Activated gamma-delta T cell (primary cell): ENCODE data around the gene BPIFB2.

ENCODE experiments used
- DNase-seq: peaks from one replicate; lab custom pipeline; 2025; lab: John Stamatoyannopoulos, UW

BPIFB2 gene

DNA sequence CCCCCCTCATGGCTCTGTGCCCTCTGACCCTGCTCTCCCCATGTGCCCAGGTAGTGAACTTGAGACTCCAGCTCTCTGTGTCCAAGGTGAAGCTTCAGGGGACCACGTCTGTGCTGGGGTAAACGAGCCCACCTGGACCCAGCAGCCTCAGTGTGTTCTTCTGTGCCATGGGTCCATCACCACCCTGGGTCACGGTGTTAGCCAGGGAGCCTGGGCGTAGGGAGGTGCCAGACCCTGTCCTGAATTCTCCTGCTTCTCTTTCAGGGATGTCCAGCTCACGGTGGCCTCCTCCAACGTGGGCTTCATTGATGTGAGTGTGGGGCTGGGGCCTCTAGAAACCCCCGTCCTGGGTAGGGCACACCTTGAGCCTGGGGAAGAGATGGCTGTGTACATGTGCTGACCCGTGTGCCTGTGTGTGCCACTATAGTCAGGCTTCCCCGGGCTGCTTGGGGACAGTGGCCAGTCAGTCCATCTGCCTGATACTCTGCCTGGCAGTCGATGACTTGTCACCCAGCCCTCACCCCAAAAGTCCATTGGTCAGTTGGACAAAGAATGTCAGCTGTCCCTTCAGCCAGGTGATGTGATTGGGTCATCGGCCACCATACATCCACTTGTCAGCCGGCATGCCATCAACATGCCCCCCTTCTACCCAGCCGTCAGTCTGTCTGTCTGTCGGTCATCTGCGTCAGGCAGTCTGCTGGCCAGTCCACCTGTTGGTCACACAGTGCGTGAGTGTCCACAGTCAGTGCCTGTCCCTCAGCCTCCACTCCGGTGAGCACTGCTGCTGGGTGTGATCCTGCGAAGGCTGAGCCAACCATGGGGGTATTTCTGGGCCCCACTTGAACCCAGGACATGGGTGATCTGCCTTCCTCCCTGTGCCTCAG, 13.0 kb downstream of the BPIFB2 start:
- no peak for DNase-seq

- no peak for DNase-seq
Observed at GRCh38 chr20:33021879-33022278, 14.4 kb downstream of the BPIFB2 start.

- no peak for DNase-seq
Observed at GRCh38 chr20:33022289-33022688, 14.8 kb downstream of the BPIFB2 start.

DNA sequence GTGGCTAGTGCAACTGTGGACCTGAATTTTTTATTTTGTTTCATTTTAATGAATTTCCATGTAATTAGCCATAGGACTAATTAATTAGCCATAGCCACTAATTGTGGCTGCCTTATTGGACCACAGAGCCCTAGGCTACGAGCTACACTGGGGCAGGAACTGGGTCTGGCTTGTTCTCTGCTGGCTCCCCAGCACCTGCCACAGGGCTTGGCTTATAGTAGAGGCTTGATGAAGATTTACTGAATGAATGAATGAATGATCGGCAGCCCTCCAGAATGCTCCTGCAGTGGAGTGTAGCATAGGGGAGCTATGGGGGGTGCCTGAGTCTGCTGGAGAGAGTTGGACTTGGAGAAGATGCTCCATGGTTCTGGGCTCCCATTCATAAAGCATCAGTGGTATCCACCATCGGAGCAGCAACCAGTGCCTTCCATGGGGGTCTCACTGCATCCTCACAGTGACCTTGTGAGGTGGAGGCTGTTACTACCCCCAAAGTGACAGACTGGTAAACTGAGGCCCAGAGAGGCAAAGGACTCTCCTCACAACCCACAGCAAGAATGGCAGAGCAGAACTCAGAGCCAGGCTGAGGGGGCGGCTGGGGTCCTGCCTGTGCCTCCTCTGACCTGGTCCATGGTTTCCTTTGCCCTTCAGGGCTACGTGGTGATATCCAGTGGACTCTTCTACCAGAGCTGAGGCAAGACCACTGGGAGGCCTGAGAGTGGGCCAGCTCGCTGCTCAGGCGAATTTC, 15.4 kb downstream of the BPIFB2 start:
- DNase-seq: no peak

DNA sequence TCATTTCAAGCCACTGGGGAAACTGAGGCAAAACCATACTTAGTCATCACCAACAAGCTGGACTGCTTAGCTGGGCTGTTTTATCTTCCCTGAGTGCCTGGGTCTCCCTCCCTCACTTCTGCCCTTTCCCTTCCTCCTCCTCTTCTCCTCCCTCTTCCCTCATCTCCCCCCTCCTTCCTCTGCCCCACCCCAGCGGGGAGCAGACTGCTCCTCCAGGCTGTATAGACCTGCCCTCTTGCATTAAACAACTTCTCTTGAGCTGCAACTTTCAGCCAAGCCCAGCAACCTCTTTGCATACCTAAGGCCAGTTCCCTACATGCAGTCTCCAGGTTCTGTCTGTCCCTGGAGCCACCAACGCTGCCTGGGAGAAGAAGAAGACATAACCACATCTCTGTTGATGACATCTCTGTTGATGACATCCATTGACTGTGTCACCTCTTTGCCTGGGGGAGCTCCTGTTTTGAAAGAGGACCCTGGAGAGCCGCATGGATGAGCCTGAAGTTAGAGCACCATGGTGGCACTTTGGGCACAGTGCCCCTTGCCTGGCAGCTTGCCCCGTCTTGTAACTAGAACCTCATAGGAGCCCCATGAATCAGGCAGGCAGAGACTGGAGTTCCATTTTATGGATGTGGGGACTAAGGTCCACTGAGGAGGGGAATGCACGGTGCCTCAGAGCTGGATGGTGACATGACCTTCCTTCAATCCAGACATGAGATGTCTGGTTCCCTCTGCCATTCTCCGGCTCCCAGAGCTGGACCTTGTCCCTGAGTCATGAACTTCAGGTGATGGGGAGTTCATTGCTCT, 16.1 kb downstream of the BPIFB2 start:
- DNase-seq: no peak

DNA sequence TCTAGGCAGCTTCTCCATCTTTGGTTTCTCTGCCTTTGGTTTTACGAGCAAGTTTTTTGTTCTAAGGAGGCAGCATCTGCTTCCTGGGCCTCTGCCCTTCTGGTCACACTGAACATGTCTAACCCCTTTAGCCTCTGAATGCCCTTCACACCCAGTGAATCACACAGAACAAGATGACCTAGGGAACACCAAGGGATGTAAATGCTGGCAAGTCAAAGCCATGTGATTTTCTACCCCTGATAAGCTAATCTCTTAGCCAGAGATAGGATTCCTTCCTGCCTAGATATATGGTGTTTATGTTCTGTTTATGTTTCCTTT, 16.7 kb downstream of the BPIFB2 start:
- DNase-seq: no peak

- DNase-seq: no peak
Observed at GRCh38 chr20:33024609-33025317, 17.3 kb downstream of the BPIFB2 start.

GRCh38 chr20:33025318-33025876, 17.9 kb downstream of the BPIFB2 start:
- no peak for DNase-seq

DNA sequence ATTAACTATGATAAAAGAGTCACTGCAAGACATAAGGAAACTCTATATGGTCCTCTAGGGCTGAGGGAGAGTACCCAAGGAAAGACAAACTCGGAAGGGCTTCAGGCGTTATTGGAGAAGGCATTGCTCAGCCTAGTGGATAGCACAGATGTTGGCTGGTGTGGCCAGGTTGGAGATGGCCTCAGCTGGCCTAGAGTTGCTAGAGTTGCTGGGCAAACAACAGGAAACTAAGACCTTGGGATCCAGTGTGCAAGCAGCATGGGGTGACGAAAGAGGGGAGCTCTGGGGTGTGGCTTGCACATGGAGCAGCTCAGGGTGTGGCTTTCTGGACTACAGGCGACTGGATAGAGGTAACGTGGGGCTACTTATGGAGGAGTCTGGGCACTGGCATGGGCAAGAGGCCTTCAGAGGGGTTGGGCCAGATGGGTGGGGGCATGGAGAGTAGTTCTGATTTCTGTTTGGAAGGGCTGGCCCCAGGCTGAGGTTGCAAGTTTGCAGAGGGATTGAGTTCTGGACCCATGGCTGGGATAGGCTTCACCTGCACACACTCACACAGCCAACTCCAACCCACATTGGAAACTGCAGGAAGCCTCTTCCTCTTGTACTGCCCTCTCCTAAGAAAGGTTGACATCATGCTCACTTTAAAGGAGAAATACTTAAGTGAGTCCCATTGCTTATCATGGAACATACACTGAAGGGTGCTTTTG, 18.7 kb downstream of the BPIFB2 start:
- DNase-seq: no peak

GRCh38 chr20:33026779-33027759, 19.6 kb downstream of the BPIFB2 start:
- no peak for DNase-seq

- no peak for DNase-seq
Observed at GRCh38 chr20:33027769-33028751, 20.6 kb downstream of the BPIFB2 start.

DNA sequence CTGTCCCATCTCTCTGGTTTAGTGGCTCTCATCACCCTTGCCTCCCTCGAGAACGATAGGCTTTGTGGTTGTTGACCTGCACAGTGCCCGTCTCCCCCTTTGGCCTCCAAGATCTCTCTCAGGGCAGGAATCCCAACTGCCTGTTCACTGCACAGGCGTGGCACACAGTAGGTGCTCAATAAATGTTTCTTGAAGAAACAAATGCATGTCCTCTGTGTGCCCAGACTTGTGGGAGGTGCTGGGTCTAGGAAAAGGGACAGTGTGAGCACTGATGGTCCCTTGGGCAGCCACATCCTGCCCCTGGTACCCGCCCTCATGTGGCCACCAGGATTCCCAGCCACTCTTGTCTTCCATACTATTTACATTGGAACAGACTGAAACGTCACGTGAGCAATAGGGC, 21.4 kb downstream of the BPIFB2 start:
- DNase-seq: no peak

GRCh38 chr20:33030076-33030475, 22.6 kb downstream of the BPIFB2 start:
- no peak for DNase-seq

DNA sequence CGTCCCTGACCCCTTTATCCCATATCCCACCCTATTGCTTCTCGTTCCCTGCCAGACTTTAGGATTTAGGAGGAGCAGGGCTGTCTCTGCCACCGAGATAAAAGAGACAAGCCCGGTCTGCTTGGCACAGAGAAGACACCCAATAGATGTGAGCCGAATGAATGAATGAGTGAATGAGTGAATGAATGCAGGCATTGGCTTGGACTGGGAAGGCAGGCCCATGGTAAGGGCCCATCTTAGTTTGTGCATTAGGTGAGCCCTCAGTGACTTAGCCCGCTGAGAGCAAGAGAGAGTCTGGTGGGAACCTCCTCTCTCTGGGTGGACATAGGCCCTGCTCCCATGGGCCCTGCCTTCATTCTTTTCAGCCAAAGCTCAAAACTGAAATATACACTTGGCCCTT, 23.1 kb downstream of the BPIFB2 start:
- no peak for DNase-seq

DNA sequence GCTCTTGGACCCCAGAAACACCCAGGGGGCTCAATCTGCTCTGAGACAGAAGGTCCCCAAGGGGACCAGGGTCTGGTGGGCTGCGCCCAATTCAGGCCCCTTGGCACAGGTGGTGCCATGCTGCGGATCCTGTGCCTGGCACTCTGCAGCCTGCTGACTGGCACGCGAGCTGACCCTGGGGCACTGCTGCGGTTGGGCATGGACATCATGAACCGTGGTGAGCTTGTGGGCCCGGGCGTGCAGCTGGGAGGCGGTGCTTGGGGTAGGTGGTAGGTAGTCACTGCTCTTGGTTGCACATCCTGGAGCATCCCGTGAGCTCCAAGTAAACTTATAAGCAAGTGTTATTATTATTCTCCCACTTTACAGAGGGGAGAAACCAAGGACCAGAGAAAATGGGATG, 24.0 kb downstream of the BPIFB2 start, which contains the start of gene BPIFB6:
Gene BPIFB6 (plus strand): TSS at position 118 of the 400 bp plus-strand sequence. CDS start 0 bp downstream, at position 118.
- no peak for DNase-seq

DNA sequence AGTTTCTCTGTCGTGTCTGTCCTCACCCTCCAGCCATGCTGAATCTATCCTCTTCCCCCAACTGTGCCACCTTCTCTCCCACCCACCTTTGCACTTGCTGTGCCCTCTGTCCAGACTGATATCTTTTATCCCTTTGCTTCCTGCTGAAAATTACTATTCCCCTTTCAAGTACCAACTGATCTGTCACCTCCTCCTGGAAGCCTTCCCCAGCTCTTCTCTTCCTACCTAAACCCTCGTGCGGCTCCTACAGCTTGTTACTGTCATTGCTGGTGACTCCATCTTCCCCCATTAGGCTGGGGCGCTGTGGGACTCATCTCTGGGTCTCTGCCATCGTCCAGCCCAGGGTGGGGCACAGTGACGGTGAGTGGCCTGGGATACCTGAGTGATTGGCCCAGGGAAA, 25.1 kb downstream of the BPIFB2 start:
- DNase-seq: no peak

DNA sequence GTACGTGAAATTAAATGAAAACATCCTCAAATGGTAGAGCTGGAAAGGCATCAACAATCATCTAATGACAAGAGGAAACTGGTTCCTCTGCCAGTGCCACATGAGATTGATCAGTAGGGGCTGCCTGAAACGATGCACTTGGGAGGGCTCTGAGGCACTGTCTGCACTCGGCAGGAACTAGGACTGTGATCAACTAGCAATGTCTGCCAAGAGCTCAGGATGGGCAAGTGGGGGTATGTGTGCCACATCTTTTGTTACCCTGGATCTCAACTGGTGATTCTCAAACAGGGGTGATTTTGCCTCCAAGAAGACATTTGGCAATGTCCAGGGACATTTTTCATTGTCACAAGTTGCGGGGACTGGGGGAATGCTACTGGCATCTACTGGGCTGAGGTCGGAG, 25.9 kb downstream of the BPIFB2 start:
- DNase-seq: no peak

- DNase-seq: no peak
Observed at GRCh38 chr20:33034115-33034514, 26.6 kb downstream of the BPIFB2 start.
